KBM-7 (cell line): ENCODE measurements around the gene FBXW8.
A peak's percentile ranks its signal among the peaks of the same experiment; 100 is the strongest.
"Not testable (repeated sequence)": the region's sequence is repeated elsewhere in the genome, so short reads cannot be mapped to it uniquely, and the experiment has no call there.

Experiments used
- DNase-seq: peaks from one replicate; pipeline ENCODE4 v3.0.0-alpha.2; 2015
- in situ Hi-C: fragments of 300-500 bp; cut with MboI; formaldehyde crosslinking; loops from 2 replicates; pipeline ENCODE4 v1.14.3; 2020; ENCODE audit warnings: low sequenced_read_pairs, low pct_unique_long_range_greater_than_20kb, mixed read lengths

The FBXW8 gene

DNA sequence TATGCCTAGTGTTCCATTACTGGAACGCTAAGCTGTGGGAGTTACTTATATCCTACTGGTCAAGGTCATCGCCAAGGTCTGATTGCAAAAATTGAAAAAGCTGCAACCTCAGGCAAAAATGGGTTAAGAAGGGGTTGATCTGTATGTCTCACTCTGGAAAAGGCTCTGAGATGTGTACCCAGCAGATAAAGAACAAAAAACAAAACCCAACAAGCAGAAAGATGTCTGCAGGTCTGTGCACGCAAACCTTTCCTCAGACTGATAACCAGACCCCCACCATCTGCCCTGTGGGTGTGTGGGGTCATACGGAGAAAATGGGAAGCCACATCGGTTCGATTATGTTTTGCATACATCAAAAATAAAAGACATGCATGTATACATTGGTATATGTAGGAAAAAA, 132.1 kb downstream of the FBXW8 start:
- in situ Hi-C loops = no loop called here
- DNase-seq = no peak

DNA sequence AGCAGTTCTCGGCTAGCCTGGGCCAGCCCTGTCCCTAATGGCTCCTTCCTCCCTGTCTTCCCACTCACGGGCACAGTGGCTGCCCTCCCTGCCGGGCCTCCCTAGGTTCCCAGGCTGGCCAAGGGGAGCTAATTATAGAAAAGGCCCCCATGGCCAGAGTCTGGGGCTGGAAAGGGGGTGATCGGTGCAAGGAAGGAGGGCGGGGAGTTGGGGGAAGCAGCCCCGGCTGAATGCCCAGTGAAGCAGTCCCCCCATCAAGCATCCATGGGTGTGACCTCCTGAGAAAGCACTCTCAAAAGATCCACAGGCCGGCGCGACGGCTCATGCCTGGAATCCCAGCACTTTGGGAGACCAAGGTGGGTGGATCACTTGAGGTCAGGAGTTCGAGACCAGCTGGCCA, 133.6 kb downstream of the FBXW8 start:
- no peak for DNase-seq
- in situ Hi-C loops = no loop called here

DNA sequence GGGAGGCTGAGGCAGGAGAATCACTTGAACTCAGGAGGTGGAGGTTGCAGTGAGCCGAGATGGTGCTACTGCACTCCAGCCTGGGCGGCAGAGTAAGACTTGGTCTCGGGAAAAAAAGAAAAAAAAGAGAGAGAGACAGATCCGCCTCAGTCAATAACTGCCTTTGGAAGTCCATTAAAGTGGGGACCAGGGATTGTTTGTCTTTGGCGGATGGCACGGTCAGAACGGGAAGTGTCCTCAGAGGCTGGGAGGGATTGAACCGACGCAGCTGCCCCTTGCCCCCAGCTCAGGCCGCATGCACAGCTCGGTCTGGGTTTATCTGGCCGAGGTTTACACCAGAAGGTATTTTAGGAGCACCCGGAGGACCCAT, 134.0 kb downstream of the FBXW8 start:
- no peak for DNase-seq
- in situ Hi-C loops = no loop called here

DNA sequence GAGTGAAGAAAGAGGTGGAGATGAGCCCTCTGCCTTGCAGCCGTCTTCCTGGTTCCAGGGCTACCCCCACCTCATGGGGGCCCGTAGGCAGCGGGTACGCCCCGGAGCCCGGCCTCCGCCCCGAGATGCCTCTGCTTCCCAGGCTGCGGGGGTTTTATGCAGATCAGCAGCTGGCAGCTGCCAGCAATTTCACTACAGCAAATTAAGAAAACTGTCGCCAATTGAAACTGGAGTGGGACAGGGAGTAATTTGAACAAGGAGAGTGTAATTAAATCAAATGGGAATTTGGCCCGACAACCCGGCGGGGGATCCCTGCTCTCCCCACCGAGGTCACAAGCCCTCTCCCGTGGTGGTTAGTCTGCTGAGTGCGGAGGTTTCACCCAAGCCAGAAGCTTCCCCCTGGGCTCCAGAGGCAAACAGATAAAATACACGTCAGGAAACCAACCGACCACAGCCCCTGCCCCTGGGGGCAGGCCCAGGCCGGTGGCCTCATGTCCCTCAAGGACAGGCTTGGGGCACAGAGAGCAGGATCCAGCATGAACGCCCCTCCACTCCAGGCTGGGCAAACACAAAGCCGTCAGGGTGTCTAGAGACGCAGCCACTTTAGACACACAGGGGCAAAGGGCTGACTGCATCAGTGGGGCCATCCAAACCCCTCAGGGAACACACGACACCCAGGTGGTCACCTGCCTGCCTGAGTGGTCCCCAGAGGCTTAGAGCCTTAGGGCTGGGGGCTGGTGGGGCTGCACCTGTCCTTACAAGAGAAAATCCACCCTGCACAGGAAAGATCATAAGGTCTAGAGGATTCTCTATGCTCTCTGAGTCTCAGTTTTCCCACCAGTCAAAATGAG, 134.6 kb downstream of the FBXW8 start:
- peak; percentile 57 for DNase-seq
- in situ Hi-C loops = no loop called here

DNA sequence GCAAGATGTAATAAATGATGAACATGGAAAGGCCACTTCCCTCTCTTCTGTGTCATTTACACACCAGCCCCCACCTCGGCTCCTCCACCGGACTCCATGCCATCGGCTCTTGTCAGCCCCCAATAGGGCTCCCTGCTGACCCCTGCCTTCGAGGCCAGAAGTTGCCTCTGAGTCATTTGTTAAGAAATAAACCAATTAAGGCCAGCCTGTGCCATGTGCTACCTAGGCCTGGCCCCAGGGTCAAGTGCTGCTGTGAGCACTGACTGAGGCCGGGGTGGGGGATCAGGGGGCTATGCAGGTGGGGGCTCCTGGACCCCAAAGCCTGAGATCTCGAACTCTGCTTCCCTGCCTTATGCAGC, 135.2 kb downstream of the FBXW8 start:
- in situ Hi-C loops = no loop called here
- peak; percentile 47 for DNase-seq

DNA sequence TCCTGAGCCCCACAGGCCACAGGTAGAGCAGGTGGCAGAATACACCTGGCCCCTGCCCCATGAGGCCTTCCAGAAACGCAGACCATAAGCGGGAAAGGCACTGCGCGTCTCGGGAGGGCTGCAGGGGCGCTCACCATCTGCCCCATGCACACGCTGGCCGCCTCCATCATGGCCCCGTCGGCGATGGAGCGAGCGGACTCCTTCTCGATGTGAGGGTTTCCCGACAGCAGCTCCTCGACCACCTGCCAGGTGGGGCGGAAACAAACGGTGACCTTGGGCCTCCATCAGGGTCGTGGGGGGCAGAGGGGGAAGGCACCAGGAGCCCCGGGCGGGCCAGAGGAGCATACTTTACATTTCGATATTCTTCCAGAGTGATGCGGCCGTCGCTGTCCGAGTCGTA, 135.7 kb downstream of the FBXW8 start:
- in situ Hi-C loops = no loop called here
- no peak for DNase-seq

DNA sequence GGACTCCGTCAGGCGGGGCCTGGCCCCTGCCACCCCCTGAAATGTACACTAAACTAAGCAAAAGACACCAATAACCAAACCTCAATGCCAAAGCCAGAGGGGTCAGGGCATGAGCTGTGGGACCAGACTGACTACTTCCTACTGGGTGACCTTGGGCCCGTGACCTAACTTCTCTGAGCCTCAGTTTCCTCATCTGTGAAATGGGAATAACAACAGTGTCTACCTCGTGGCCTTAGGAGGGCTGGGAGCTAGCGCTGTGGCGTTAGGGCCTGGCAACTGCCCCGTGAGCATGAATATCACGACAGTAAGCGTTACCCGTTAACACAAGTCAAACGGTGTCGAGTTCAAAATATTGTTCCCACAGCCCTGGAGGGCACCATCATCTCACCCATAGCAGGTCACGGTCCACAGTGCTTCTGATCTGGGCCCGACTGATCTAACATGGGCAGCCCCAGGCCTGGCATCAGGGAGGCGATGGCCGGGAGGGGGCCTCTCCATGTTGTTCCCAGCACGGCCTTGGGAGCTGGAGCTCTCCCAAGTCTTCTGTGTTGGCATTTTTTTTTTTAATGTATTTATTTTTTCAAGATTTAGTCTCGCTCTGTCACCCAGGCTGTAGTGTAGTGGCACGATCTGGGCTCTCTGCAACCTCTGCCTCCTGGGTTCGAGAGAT, 136.2 kb downstream of the FBXW8 start:
- in situ Hi-C loops = no loop called here
- DNase-seq = no peak

DNA sequence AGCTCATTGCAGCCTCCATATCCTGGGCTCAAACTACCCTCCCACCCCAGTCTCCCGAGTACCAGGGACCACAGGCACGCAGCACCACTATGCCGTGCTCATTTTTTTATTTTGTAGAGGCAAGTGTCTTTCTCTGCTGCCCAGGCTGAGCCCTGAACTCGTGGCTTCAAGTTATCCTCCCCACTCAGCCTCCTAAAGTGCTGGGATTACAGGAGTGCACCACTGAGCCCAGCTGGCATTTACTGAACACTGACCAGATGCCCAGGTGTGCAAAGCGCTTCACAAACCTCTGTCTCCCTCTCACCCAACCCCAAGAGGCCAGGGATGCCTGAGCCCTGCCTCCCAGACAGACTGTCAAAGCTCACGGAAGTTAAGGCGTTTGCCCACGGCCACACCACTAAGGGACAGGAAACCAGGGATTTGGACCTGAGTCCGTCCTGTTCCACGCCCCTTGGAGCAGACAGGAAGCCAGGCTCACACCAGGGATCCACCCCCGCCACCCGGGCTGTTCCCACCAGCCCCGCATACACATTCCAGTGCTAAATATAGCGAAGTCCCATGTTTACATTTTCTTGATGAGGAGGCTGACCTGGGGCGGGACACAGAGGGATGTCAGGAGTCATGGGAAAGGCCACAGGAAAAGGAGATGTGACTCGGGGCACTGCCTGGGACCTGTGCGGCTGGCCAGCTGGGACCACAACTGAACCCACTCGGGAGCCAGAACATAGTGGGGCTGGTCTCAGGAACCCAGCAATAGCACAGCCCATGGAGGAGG, 137.2 kb downstream of the FBXW8 start:
- in situ Hi-C loops = no loop called here

DNA sequence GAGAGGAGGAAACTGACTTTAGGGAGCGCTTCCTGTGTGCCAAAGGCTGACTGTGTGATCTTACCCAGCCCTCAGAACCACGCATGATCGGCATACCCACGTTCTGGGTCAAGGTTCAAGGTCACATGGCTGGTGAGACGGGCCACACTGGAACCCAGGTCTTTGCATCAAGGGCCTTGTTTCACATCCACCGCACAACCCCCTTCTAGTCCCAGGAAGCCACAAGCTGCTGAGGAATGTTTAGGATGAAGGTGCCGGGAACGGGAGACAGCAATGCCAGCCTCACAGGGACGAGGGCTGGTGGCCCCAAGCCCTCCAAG, 137.8 kb downstream of the FBXW8 start:
- in situ Hi-C loops = no loop called here
- no peak for DNase-seq

More for the DNA sequence above, 137.2 kb downstream of the FBXW8 start:
- DNase-seq = no peak

DNA sequence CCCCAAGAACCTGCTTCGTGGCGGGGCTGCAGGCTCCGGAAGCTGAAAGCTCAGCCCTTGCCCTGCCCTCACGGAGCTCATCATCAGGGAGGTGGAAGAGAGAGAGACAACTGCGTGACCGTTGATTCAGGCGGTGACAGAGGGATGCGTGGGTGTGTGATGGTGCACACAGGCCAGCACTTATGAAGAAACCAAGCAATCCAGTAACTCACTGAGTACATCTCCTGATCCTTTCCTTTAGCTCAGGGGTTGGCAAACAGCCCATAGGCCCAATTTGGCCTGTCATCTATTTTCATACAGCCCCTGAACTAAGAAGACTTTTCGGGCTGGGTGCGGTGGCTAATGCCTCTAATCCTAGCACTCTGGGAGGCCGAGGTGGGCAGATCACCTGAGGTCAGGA, 138.5 kb downstream of the FBXW8 start:
- in situ Hi-C loops = no loop called here
- DNase-seq = no peak

DNA sequence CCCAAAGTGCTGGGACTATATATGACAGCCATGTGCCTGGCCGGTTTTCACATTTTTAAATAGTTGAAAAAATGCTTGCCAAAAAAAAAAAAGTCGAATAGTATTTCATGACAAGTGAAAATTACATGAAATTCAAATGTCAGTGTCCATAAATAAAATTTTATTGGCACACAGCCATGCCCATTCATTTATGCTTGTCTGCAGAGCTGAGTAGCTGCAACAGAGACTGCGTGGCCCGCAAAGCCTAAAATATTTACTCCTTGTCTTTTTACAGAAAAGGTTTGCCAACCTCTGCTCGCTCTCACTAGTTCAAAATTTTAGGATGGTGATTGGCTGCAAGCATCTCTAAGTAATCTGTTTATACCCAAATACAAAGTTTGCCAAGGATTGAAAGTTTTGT, 139.3 kb downstream of the FBXW8 start:
- DNase-seq = no peak
- in situ Hi-C loops = no loop called here

DNA sequence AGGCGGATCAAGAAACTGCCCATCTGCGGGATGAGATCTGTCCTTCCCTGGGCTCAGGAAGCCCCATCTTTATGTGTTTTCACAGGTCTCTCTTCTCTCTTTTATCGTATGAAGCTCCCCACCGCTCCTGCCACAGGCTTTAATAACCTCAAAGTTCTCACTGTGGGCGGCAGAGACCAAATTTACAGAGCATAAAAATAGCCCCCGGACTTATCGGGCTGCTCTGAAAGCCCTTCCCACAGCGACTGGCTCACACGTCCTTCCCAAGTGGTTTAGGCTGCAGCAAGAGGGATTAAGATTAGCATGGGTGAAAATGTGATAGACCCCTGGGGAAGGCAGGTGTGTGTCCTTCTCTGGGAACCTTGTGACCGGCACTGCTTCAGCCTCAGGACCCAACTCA, 140.6 kb downstream of the FBXW8 start:
- DNase-seq = no peak
- in situ Hi-C loops = no loop called here

DNA sequence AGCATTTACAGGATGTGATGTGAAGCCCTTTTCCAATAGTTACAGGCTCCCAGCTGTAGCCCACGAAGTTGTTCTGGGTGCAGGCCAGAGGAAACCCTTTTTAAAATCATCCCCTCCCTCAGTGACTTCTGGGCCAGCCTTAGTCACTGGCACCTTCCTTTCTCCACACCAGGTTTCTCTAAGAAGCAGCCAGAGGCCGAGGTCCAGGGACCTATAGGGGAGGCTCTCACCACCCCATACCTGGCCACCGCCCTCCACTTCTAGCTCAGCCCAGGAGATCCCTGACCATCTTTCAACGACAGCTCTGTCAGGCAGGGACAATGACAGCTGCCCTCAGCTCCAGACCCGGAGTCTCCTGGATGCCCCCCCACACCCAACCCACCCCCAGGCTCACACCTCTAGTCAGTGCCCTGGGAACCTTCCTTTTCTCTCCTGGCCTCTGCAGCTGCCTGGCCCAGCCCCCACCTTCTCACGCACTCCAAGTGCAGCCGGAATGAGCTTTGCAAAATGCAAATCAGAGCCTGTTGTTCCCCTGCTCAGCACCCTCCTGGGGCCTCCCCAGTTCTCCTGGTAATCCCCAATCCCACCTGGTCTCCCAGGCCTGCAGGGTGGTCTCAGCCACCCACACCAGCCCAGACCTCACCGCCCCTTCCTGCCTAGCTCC, 141.8 kb downstream of the FBXW8 start:
- in situ Hi-C loops = no loop called here
- DNase-seq = no peak

DNA sequence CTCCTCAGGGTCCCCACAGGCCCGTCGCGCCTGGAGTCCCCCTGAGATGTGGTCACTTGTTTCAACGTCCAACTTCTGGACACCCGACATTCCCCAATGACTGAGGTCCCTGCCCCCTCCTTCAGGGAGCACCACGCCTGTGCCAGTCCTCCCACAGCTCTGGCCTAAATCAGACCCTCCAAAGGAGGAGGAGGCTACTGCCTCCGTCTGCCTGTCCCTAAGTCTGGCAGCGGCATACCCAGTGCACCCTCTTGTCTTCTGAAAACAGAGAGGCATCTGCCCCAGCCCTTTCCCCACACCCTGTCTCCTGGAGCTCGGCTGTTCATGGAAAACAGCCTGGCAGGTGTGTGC, 142.3 kb downstream of the FBXW8 start:
- in situ Hi-C loops = no loop called here
- DNase-seq = no peak

DNA sequence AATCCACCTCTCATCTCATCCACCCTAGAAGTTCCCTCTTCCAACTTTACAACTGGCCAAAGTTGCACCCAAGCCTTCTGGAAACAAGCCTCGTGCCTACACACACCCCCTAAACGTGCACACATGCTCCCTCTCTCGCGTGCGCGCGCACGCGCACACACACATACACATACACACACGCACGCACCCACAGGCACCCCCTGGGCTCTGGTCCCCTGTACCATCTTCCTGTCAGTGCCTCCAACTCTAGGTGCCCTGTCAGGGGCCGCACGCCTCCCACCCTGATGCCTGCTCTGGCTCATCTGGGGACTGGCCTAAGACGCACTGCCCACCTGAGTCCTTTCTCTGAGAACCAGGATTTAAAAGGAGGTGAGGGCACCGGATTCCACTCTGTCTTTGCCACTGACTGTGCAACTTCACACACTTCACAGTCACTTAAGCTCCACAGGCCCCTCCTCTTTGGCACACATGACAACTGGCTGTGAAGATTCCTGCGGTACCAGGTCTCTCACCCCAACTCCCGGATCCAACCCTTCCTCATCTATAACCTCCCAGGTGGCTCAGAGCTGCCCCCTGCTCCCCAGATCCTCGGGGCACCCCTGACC, 142.9 kb downstream of the FBXW8 start:
- in situ Hi-C loops = no loop called here
- DNase-seq = no peak

DNA sequence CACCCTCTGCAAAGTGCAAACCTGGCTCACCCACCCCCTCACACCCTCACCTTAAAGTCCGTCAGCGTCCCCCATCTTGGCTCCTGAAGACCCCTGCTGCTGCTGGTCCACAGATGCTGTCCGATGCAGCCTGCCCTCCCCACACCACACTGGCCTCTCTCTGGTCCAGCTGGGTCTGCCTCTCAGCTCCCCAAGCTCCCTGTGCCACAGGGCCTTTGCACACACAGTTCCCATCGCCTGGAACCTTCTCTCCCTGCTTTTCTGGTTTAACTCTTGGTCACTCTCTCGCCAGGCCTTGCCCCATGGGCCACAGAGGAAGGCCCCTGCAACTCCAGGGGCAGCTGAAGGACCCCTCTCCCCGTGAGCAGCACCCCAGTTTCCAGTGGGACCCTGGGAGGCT, 143.5 kb downstream of the FBXW8 start:
- no peak for DNase-seq

DNA sequence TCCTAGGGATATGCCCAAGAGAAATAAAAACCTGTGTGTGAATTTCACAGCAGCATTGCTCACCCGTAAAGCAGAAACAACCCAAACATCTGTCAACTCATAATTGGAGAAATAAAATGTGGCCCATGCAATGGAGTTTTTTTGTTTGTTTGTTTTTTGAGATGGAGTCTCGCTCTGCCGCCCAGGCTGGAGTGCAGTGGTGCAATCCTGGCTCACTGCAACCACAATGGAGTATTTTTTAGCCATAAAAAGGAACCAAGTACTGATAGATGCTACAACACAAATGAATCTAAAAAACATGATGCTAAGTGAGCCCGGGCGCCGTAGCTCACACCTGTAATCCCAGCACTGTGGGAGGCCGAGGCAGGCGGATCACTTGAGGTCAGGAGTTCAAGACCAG, 146.9 kb downstream of the FBXW8 start:
- in situ Hi-C loops = not testable (repeated sequence)

More for the DNA sequence above, 143.5 kb downstream of the FBXW8 start:
- in situ Hi-C loops = no loop called here

DNA sequence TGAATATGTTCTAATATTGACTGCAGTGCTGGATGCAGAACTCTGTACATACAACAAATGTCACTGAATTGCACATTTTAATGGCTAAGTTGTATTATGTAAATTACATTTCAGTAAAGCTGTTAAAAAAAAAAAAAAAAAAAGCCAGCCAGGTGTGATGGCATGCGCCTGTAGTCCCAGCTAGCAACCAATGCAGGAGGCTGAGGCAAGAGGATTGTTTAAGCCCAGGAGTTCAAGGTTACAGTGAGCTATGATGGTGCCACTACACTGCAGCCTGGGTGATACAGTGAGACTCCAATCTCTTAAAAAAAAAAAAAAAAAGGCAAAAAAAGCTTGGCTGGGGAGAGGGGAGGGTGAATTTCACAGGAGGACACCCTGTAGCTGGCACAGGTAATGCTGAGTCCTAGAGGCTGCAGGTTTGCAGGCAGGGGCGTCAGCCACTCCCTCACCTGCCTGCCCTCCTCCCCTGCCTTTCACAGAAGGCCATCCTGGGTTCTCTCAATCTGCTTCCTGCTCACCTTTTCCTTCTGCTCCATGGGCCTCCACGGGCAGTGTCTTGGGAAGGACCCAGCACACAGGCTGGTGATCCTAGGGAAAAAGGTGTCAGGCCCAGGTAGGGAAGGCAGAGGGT, 147.8 kb downstream of the FBXW8 start:
- DNase-seq = no peak
- in situ Hi-C loops = no loop called here

More for the DNA sequence above, 146.9 kb downstream of the FBXW8 start:
- DNase-seq = not testable (repeated sequence)

DNA sequence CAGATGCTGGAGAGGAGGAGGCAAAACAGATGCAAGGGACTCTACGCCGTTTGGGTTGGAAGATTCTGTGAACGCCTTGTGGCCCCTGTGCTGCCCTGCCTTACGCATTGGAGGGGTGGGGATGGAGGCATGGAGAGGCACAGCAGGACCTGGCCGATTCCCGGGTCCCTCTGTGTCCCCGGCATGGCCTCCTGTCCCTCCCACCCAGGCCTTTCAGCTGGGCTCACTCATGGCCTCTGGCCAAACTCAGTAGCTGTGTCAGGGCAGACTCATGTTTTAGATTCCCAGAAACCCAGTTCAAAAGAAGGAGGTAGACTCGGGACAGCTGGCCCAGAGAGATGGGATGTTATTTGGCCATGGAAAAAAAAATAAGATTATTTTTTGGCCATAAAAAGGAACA, 148.4 kb downstream of the FBXW8 start:
- in situ Hi-C loops = no loop called here
- DNase-seq = no peak
